Retina (tissue), 1 donor: Measurements from ENCODE around the gene RUFY4.
"Not testable (repeated sequence)": the region's sequence is repeated elsewhere in the genome, so short reads cannot be mapped to it uniquely, and the experiment has no call there.

ENCODE experiments used
- DNase-seq: peaks from one replicate; pipeline ENCODE4 v3.0.0-alpha.2; 2016

Gene RUFY4

GRCh38 chr2:218031771-218032257 is 37.2 kb upstream of the RUFY4 start:
- DNase-seq, result peak; percentile 6

DNA sequence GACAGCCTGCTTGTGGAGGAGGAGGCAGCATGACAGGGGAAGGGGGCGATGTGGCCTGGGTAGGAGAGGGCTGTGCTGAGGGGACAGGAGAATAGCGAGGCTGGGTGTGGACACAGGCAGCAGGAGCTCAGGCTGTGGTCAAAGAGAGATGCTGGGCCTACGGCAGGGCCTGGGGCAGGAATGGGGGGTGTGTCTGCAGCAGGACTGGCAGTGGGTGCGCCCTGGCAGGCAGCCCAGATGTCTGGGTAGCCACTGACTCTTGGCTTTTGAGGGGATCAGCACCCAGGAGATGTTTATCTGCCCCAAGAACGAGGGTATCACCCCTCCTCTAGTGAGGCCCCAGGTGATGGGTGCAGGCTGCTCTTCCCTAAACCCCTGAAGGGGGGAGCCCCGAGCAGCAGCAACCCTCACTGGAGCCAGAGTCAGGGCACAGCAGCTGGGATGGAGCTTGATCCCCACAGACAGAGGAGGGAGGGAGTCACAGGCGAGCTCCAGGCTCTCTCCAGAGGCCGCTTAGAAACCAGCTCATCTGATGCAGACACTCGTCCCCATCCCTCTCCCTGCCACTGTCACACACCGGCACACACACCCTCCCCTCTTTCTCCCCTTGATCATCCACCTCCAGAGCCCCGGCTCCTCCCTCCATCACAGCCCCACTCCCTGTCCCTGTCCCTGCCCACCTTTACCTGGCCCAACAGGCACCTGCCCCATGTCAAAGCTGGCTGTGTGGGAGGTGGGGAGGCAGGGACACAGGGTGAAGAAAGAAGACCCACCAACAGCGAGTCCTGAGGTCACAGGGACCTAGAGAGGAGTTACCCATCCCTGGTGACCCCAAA is 36.5 kb upstream of the RUFY4 start:
- DNase-seq, result peak; percentile 24

DNA sequence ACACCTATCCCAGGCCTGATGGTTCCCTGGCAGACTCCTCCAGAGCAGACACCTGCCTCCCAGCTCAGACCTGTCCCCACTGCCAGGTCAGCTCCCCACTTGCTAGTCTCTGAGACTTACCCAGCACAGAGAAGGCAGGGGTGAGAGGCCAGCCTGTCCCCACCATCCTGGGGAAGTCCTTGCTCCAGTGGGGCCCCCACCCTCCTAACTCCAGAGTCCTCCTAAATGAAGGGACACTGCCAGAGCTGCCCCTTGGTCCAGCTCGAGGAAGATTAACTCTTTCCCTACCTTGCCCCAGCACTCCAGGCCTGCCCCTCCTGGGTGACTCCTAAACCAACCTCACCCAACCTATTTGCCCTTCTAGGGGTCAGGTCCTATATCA is 35.9 kb upstream of the RUFY4 start:
- no peak for DNase-seq

GRCh38 chr2:218033590-218034496 is 35.2 kb upstream of the RUFY4 start:
- peak; percentile 67 for DNase-seq

DNA sequence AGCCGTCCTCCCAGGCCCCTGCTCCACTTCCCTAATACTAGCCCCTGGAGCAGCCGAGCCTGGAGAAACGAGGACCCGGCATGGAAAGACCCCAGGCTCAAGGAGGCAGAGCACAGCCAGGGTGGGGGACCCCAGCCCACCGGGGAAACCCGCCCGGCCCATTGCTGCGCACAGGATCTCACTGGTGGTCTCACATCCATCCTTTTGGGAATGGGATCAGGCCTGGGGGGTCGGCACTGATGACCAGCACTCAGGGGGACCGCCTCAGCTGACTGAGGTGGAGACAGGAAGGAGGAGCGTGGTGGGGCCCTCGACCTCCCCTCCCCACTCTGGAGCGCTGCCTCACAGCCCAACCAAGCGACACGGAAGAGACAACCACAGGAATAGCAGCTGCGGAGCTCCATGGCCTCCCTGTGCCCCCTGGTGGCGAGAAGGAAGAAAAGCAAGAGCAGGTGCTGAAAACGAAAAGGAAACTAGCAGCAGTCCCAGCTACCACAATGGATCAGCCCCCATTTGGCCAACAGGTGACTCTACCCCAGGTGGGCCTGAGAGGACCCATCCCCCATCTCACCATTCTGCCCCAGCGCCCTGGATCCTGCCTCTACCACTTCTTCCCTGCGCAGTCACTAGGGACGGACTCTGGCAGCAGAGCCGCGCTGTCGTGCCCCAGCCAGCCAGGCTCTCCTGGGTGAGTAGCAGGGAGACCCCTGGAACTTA is 34.4 kb upstream of the RUFY4 start:
- peak; percentile 89 for DNase-seq

GRCh38 chr2:218035463-218036100 is 33.5 kb upstream of the RUFY4 start:
- no peak for DNase-seq

GRCh38 chr2:218036371-218036770 is 32.7 kb upstream of the RUFY4 start:
- no peak for DNase-seq

GRCh38 chr2:218039171-218039570 is 29.9 kb upstream of the RUFY4 start:
- no peak for DNase-seq

DNA sequence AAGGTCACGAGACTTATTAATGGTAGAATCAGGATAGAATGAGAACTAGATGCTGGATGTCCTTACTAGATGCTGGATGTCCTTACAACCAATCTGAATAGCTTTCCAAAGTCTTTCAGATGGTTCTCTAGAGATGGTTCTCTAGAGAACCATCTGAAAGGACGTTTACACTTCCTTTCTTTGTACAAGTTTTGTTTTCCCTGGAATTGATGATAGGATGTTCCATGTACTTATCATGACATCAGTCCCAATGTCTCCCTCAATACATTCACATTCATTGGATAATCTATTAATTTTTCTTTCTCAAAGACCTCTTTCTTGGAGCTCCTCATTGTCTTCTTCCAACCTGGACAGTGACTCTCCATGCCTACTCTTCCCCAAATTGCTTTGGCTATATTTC is 28.2 kb upstream of the RUFY4 start:
- no peak for DNase-seq

DNA sequence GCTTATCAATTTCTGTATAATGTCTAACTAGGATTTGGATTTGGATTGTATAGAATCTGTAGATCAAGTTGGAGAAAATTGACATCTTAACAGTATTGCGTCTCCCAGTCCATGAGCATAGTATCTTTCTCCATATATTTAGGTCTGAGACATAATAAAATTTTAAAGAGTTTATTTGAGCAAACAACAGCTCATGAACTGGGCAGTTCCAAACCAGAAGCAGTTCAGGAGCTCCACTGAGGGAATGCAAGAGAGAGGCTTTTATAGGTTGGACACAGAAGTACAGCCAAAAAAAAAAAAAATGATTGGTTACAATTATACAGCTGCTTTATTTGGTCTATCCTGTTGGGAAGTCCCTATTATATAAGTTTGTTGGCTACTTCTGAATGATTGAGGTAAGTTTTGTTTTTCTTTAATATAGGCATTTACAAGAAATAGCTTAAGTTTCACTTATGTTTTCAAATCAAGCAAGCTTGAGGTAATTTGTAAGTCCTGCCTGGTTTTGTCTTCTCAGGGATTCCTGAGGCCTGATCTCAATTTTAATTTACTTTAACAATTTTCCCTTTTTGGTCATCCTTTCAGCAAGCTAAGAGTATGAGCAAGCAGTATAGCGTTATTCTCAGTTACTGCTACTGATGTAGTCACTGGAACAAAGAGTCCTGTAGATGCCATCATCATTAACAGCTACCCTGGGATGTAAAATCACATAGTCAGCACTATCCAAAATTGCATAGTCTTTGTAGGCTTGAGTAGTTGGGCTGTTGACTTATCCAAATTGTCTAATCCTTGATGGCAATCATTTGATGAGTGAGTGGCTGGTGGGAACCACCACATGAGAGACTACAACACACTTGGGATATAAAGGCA is 27.5 kb upstream of the RUFY4 start:
- DNase-seq, result no peak

DNA sequence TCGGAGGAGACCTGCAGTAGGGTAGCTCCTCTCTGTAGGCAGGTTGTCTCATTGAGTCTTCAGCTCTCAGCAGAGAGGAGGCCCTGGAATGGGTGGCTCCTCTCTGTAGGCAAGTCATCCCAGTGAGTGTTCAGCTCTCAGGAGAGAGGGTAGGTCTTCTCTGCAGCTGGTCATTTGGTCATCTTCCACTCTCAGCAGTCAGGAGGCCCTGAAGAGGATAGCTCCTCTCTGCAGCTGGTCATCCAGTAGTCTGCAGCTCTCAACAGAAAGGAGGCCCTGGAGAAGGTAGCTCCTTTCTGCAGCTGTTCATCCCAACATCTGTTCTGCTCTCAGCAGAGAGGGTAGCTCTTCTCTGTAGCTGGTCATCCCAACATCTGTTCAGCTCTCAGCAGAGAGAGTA is 26.0 kb upstream of the RUFY4 start:
- DNase-seq, result no peak

GRCh38 chr2:218043701-218044109 is 25.3 kb upstream of the RUFY4 start:
- no peak for DNase-seq

GRCh38 chr2:218044599-218044998 is 24.5 kb upstream of the RUFY4 start:
- DNase-seq, result not testable (repeated sequence)

GRCh38 chr2:218046238-218046637 is 22.8 kb upstream of the RUFY4 start:
- no peak for DNase-seq

GRCh38 chr2:218047536-218048225 is 21.4 kb upstream of the RUFY4 start:
- no peak for DNase-seq

DNA sequence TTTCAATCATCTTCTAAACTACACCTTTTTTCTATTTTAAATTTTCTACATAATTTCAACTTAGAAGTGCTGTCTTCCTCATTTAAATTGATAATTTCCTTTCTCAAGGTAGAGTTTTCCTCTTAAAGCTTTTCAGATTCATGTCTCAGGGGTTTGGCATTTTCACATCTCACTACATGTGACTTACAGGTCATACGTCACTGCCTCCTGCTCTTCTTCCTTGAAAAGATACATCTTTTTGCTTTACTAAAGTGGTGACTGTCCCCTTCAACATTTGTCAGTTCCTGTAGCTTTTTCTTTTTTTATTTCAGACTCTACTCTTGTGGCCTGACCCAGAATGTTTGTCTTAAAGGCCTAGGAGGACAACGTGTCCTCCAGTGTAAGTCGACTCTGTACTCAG is 17.1 kb upstream of the RUFY4 start:
- DNase-seq, result no peak

GRCh38 chr2:218059289-218059688 is 9.8 kb upstream of the RUFY4 start:
- no peak for DNase-seq

GRCh38 chr2:218060118-218060517 is 8.9 kb upstream of the RUFY4 start:
- no peak for DNase-seq

GRCh38 chr2:218060950-218061660 is 7.9 kb upstream of the RUFY4 start:
- DNase-seq, result no peak

GRCh38 chr2:218063486-218063885 is 5.6 kb upstream of the RUFY4 start:
- DNase-seq, result no peak
